Right atrium auricular region (tissue), 2 donors: ENCODE data around the gene CDH13. TPM values are rescaled to one million over a fixed set of nuclear protein-coding genes. Genes with fewer than 3 reads are reported as not detected.

Source experiments
- DNase-seq: peaks from one replicate; pipeline ENCODE4 v3.0.0-alpha.2; 2019; ENCODE audit warnings: low spot score
- H3K27ac ChIP-seq, 2 donors: fragments of 200-600 bp; sonication (generic); 1 replicate in 1 of 2; 2 replicates in 1 of 2; pipeline ENCODE4 v1.5.1; 2016 to 2019
- H3K27me3 ChIP-seq, 2 donors: fragments of 200-600 bp; sonication (generic); one replicate each; pipeline versions ENCODE4 v1.5.1 to v1.6.0; 2017 to 2019
- H3K36me3 ChIP-seq: fragments of 200-600 bp; sonication (generic); one replicate; pipeline ENCODE4 v1.5.1; 2016
- H3K4me1 ChIP-seq, 2 donors: fragments of 200-600 bp; sonication (generic); one replicate each; pipeline versions ENCODE4 v1.5.1 to v1.6.0; 2017 to 2019
- H3K4me3 ChIP-seq, 2 donors: fragments of 200-600 bp; sonication (generic); 1 replicate in 1 of 2; 2 replicates in 1 of 2; pipeline ENCODE4 v1.5.1; 2017 to 2019; ENCODE audit warnings: mild to moderate bottlenecking in 1 of 2, moderate library complexity in 1 of 2
- H3K9me3 ChIP-seq, 2 donors: fragments of 200-600 bp; sonication (generic); one replicate each; pipeline ENCODE4 v1.5.1; 2019
- total RNA-seq, 2 donors: library from RNA; depleted of rRNA; stranded (reverse); fragments of >200 nt; gene quantifications; one replicate each; pipeline ENCODE4 v1.1.0, GENCODE V29; 2016
- TF ChIP-seq, protein P1 (sequence below), 2 donors: fragments of 200-600 bp; sonication (generic); IDR thresholded peaks; one replicate each; pipeline ENCODE4 v1.5.1; 2019; ENCODE audit warnings: antibody characterized with exemption in 2 of 2

CDH13 gene
- total RNA-seq, 2 donors from 2014 or later: 75.4 to 85.9 TPM

GRCh38 chr16:83581082-83581481, 954.3 kb downstream of the CDH13 start:
- DNase-seq: no peak
- H3K27ac ChIP-seq: no peak overlapping the region
- H3K27me3 ChIP-seq: no peaks in the 10 kb centered on the region
- H3K4me1 ChIP-seq: no peaks in the 10 kb centered on the region
- H3K9me3 ChIP-seq: no peaks in the 10 kb centered on the region
- H3K36me3 ChIP-seq: no peaks in the 10 kb centered on the region
- TF ChIP-seq, protein P1, sequence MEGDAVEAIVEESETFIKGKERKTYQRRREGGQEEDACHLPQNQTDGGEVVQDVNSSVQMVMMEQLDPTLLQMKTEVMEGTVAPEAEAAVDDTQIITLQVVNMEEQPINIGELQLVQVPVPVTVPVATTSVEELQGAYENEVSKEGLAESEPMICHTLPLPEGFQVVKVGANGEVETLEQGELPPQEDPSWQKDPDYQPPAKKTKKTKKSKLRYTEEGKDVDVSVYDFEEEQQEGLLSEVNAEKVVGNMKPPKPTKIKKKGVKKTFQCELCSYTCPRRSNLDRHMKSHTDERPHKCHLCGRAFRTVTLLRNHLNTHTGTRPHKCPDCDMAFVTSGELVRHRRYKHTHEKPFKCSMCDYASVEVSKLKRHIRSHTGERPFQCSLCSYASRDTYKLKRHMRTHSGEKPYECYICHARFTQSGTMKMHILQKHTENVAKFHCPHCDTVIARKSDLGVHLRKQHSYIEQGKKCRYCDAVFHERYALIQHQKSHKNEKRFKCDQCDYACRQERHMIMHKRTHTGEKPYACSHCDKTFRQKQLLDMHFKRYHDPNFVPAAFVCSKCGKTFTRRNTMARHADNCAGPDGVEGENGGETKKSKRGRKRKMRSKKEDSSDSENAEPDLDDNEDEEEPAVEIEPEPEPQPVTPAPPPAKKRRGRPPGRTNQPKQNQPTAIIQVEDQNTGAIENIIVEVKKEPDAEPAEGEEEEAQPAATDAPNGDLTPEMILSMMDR (IDR thresholded peaks at IDR 0.05): no peak
- no peak overlapping the region for H3K4me3 ChIP-seq

GRCh38 chr16:83581994-83582747, 955.4 kb downstream of the CDH13 start:
- no peak overlapping the region for H3K27ac ChIP-seq
- no peaks in the 10 kb centered on the region for H3K9me3 ChIP-seq
- H3K4me1 ChIP-seq: no peaks in the 10 kb centered on the region
- H3K4me3 ChIP-seq: no peak overlapping the region
- H3K36me3 ChIP-seq: no peaks in the 10 kb centered on the region
- no peak for DNase-seq
- TF ChIP-seq, protein P1 (IDR thresholded peaks at IDR 0.05): no peak
- H3K27me3 ChIP-seq: no peaks in the 10 kb centered on the region

GRCh38 chr16:83586036-83586435, 959.3 kb downstream of the CDH13 start:
- Histone ChIP-seq H3K4me3 (no peak overlapping the region), H3K27me3 (no peaks in the 10 kb centered on the region), H3K4me1 (no peaks in the 10 kb centered on the region), H3K36me3 (no peaks in the 10 kb centered on the region), H3K9me3 (no peaks in the 10 kb centered on the region), H3K27ac (no peak overlapping the region)
- DNase-seq: no peak
- TF ChIP-seq, protein P1 (IDR thresholded peaks at IDR 0.05): no peak

DNA sequence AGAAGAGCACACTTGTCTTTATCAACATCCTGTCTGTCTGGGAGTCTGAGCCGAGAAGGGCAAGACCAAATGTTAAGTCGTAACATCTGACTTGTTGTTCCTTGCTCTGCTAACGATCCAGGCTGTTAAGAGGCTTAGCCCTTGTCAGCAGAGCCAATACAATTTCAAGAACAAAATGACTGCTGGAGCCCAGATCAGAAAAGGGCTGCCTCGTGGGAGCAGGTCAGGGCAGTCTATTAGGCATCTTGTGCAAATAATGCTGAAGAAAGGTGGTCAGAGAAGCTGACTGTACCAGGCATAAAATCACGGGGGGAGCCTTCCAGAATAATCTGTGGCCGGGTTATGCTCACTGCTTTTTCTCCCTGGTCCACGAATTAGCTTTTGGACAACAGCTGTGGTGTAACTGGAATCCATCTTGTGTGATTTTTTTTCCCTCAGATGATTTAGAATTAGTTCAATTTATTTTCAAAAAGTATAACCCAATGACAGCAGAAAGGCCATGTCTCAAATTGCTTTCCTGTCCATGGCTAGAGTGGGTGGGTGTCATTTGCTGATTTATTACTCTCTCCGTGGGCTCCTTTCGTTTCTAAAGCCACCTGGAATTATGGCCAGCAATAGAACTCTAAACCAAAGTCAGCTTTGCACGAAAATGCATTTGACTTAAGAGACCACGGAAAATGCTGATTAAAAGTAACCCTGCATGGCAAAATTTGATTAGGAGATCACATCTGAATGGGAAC, 959.9 kb downstream of the CDH13 start:
- no peaks in the 10 kb centered on the region for H3K27me3 ChIP-seq
- TF ChIP-seq, protein P1 (IDR thresholded peaks at IDR 0.05): no peak
- no peaks in the 10 kb centered on the region for H3K36me3 ChIP-seq
- no peak overlapping the region for H3K4me3 ChIP-seq
- DNase-seq: no peak
- no peak overlapping the region for H3K27ac ChIP-seq
- H3K9me3 ChIP-seq: no peaks in the 10 kb centered on the region
- no peaks in the 10 kb centered on the region for H3K4me1 ChIP-seq

DNA sequence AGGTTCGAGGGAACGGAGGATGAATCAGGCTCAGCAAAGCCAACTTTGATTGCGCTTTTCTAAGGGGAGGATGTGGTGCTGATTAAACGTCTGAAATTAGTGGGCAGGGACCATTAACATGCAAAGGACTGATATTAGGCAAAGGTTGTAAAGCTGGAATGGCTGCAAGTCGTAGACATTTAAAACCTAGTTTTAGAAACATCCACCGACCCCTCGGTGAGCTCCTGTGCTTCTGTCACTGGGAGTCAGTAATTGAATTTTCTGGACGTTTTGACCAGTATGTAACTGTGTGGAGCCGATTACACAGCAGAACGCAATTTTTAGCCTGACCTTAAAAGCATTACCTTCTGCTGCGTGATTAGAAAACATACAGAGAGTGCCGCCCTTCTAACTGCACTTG, 960.4 kb downstream of the CDH13 start:
- no peak for DNase-seq
- H3K27ac ChIP-seq: no peak overlapping the region
- TF ChIP-seq, protein P1 (IDR thresholded peaks at IDR 0.05): no peak
- no peaks in the 10 kb centered on the region for H3K27me3 ChIP-seq
- H3K4me3 ChIP-seq: no peak overlapping the region
- H3K4me1 ChIP-seq: no peaks in the 10 kb centered on the region
- no peaks in the 10 kb centered on the region for H3K36me3 ChIP-seq
- no peaks in the 10 kb centered on the region for H3K9me3 ChIP-seq
